ENCODE measurements around the gene CITED2. TPM values are rescaled to one million over a fixed set of nuclear protein-coding genes. Genes with fewer than 3 reads are reported as not detected.

The CITED2 gene
- total RNA-seq, 1 experiment from 2014 or later: 63.4 TPM

GRCh38 chr6:139355172-139355571 is 19.3 kb downstream of the CITED2 start:
- CTCF ChIA-PET: interaction anchor here (0.5 to 3.3 kb wide), 3 partner anchors 10 to 105 kb away, joined by 3 to 13 read pairs (median 5); no protein-coding TSS in a partner anchor
- DNase-seq (ENCODE audit: low spot score) (no peak), ATAC-seq (no peak)
- H3K27me3 Mint-ChIP-seq (ENCODE audit: low read depth): no peaks in the 10 kb centered on the region
- no peak overlapping the region for H3K4me3 Mint-ChIP-seq
- no peaks in the 10 kb centered on the region for H3K4me1 Mint-ChIP-seq
- H3K36me3 Mint-ChIP-seq: no peaks in the 10 kb centered on the region; the same call in none of the 2 replicates
- TF ChIP-seq JUN (CRISPR knock-in tag; IDR thresholded peaks at IDR 0.05) (no peak), OVOL2 (CRISPR knock-in tag; IDR thresholded peaks at IDR 0.05; ENCODE audit: borderline replicate concordance) (no peak)
- H3K27ac Mint-ChIP-seq: no peak overlapping the region
- POLR2A ChIA-PET: no interaction called here
- peaks cover 26% of the 10 kb centered on the region for H3K9me3 Mint-ChIP-seq

DNA sequence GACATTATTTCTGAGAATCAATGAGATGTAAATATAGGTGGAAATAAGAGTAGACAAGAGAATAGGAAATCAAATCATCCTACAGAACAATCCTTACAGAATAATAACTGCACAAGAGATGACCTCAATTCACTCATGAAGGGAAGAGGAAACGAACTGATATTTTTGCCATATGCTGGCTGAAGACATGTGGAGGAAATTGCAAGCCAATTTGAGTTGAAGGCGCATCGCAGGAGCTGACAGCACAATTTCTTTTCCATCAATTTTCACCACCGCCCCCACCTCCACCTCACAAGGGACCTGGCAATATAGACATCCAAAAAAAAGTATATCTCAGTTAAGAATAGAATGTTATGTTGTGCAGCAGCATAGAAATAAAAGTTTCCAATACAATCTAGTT is 20.3 kb downstream of the CITED2 start:
- H3K36me3 Mint-ChIP-seq: no peaks in the 10 kb centered on the region; the same call in none of the 2 replicates
- H3K9me3 Mint-ChIP-seq: peaks cover 23% of the 10 kb centered on the region
- H3K4me1 Mint-ChIP-seq: peaks cover 4% of the 10 kb centered on the region
- H3K4me3 Mint-ChIP-seq: no peak overlapping the region
- POLR2A ChIA-PET: no interaction called here
- CTCF ChIA-PET: interaction anchor here (1.1 to 3.3 kb wide), 2 partner anchors 104 to 135 kb away, joined by 3 to 13 read pairs; no protein-coding TSS in a partner anchor
- DNase-seq (ENCODE audit: low spot score): no peak
- no peak overlapping the region for H3K27ac Mint-ChIP-seq
- no peaks in the 10 kb centered on the region for H3K27me3 Mint-ChIP-seq (ENCODE audit: low read depth)
- ATAC-seq: no peak
- TF ChIP-seq ZNF281 (CRISPR knock-in tag; IDR thresholded peaks at IDR 0.05): no peak
- TF ChIP-seq CBFB (CRISPR knock-in tag; IDR thresholded peaks at IDR 0.05; ENCODE audit: low read depth): no peak
- TF ChIP-seq ZNF232 (CRISPR knock-in tag; IDR thresholded peaks at IDR 0.05): no peak
- TF ChIP-seq RELA (CRISPR knock-in tag; IDR thresholded peaks at IDR 0.05; ENCODE audit: borderline replicate concordance): no peak
- TF ChIP-seq, protein P1, sequence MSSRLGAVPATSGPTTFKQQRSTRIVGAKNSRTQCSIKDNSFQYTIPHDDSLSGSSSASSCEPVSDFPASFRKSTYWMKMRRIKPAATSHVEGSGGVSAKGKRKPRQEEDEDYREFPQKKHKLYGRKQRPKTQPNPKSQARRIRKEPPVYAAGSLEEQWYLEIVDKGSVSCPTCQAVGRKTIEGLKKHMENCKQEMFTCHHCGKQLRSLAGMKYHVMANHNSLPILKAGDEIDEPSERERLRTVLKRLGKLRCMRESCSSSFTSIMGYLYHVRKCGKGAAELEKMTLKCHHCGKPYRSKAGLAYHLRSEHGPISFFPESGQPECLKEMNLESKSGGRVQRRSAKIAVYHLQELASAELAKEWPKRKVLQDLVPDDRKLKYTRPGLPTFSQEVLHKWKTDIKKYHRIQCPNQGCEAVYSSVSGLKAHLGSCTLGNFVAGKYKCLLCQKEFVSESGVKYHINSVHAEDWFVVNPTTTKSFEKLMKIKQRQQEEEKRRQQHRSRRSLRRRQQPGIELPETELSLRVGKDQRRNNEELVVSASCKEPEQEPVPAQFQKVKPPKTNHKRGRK (CRISPR knock-in tag; IDR thresholded peaks at IDR 0.05; ENCODE audit: borderline replicate concordance): no peak
- no peak for TF ChIP-seq SOX15 (CRISPR knock-in tag; IDR thresholded peaks at IDR 0.05)
- TF ChIP-seq ZNF219 (CRISPR knock-in tag; IDR thresholded peaks at IDR 0.05; ENCODE audit: borderline replicate concordance): no peak
- no peak for TF ChIP-seq GTF2I (CRISPR knock-in tag; conservative IDR thresholded peaks at IDR 0.05)
- TF ChIP-seq MLX (CRISPR knock-in tag; IDR thresholded peaks at IDR 0.05): no peak
- TF ChIP-seq PRDM15 (CRISPR knock-in tag; IDR thresholded peaks at IDR 0.05): no peak
- TF ChIP-seq, protein P2, sequence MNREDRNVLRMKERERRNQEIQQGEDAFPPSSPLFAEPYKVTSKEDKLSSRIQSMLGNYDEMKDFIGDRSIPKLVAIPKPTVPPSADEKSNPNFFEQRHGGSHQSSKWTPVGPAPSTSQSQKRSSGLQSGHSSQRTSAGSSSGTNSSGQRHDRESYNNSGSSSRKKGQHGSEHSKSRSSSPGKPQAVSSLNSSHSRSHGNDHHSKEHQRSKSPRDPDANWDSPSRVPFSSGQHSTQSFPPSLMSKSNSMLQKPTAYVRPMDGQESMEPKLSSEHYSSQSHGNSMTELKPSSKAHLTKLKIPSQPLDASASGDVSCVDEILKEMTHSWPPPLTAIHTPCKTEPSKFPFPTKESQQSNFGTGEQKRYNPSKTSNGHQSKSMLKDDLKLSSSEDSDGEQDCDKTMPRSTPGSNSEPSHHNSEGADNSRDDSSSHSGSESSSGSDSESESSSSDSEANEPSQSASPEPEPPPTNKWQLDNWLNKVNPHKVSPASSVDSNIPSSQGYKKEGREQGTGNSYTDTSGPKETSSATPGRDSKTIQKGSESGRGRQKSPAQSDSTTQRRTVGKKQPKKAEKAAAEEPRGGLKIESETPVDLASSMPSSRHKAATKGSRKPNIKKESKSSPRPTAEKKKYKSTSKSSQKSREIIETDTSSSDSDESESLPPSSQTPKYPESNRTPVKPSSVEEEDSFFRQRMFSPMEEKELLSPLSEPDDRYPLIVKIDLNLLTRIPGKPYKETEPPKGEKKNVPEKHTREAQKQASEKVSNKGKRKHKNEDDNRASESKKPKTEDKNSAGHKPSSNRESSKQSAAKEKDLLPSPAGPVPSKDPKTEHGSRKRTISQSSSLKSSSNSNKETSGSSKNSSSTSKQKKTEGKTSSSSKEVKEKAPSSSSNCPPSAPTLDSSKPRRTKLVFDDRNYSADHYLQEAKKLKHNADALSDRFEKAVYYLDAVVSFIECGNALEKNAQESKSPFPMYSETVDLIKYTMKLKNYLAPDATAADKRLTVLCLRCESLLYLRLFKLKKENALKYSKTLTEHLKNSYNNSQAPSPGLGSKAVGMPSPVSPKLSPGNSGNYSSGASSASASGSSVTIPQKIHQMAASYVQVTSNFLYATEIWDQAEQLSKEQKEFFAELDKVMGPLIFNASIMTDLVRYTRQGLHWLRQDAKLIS (CRISPR knock-in tag; IDR thresholded peaks at IDR 0.05; ENCODE audit: borderline replicate concordance): no peak
- TF ChIP-seq, protein P3, sequence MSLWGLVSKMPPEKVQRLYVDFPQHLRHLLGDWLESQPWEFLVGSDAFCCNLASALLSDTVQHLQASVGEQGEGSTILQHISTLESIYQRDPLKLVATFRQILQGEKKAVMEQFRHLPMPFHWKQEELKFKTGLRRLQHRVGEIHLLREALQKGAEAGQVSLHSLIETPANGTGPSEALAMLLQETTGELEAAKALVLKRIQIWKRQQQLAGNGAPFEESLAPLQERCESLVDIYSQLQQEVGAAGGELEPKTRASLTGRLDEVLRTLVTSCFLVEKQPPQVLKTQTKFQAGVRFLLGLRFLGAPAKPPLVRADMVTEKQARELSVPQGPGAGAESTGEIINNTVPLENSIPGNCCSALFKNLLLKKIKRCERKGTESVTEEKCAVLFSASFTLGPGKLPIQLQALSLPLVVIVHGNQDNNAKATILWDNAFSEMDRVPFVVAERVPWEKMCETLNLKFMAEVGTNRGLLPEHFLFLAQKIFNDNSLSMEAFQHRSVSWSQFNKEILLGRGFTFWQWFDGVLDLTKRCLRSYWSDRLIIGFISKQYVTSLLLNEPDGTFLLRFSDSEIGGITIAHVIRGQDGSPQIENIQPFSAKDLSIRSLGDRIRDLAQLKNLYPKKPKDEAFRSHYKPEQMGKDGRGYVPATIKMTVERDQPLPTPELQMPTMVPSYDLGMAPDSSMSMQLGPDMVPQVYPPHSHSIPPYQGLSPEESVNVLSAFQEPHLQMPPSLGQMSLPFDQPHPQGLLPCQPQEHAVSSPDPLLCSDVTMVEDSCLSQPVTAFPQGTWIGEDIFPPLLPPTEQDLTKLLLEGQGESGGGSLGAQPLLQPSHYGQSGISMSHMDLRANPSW (CRISPR knock-in tag; conservative IDR thresholded peaks at IDR 0.05; ENCODE audit: low read depth): no peak
- TF ChIP-seq FOXK1 (CRISPR knock-in tag; IDR thresholded peaks at IDR 0.05): no peak
- no peak for TF ChIP-seq SMAD3 (CRISPR knock-in tag; IDR thresholded peaks at IDR 0.05; ENCODE audit: borderline replicate concordance)
- TF ChIP-seq ZNF138 (CRISPR knock-in tag; conservative IDR thresholded peaks at IDR 0.05): no peak
- no peak for TF ChIP-seq CREB1 (CRISPR knock-in tag; IDR thresholded peaks at IDR 0.05)
- TF ChIP-seq, protein P4, sequence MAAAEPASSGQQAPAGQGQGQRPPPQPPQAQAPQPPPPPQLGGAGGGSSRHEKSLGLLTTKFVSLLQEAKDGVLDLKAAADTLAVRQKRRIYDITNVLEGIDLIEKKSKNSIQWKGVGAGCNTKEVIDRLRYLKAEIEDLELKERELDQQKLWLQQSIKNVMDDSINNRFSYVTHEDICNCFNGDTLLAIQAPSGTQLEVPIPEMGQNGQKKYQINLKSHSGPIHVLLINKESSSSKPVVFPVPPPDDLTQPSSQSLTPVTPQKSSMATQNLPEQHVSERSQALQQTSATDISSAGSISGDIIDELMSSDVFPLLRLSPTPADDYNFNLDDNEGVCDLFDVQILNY (CRISPR knock-in tag; IDR thresholded peaks at IDR 0.05): no peak

Data from WTC11 (cell line).